ENCODE data around the gene VPS16. TPM values are rescaled to one million over a fixed set of nuclear protein-coding genes. Genes with fewer than 3 reads are reported as not detected.

The VPS16 gene
- total and polyA plus RNA-seq, 2 of the 4 experiments (the other 2 are of a cell fraction), result 38.7 to 48.0 TPM

DNA sequence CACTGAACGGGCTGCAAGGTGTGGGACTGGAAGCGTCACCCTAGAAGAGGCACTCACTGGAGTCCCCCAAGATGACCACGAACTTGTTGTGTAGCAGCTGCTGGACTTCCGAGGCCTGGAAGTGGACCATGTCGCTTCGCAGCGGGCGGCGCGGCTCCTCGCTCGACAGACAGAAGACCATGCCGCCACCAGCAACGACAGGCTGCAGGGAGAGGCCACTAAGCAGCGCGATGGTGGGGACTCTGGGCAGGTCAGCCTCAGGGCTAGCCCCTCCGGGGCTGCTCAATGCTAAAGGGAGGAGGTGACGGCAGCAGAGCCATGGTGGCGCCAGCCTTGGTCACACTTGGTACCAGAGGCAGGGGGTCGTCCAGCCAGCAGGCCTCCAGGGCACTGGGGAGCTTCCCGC, 810 bp upstream of the VPS16 start:
- dilution Hi-C loops (cut with HindIII; ENCODE audit: low sequenced_read_pairs, unreplicated experiment), result no loop called here
- H4K8ac ChIP-seq (ENCODE audit: low read depth in 2 of 2, low read length in 2 of 2), result peak overlapping the region; percentile 97 to 99

More for the DNA sequence above, 810 bp upstream of the VPS16 start:
- ATAC-seq (ENCODE audit: low read depth) (no peak), DNase-seq (no peak)
- Histone ChIP-seq H3K9me3 (ENCODE audit: control insufficient read depth, insufficient read depth, low read length) (no peaks in the 10 kb centered on the region), H3K23ac (ENCODE audit: low read depth, low read length) (peak overlapping the region; percentile 33; the same call in 1 of the 2 replicates), H3K14ac (replicated peaks; ENCODE audit: low read depth, low read length) (no peak overlapping the region; the same call in 1 of the 2 replicates), H3K4me2 (ENCODE audit: low read depth, low read length) (peak overlapping the region; percentile 65), H2BK120ac (ENCODE audit: low read depth, low read length) (no peak overlapping the region), H2BK5ac (ENCODE audit: low read depth, low read length, poor library complexity, severe bottlenecking) (no peak overlapping the region), H4K20me1 (ENCODE audit: insufficient read depth, low read length) (no peaks in the 10 kb centered on the region), H3K4me1 (ENCODE audit: control insufficient read depth, insufficient read depth, low read length) (peaks cover 8% of the 10 kb centered on the region), H3K27ac (ENCODE audit: insufficient read depth, low read length) (no peak overlapping the region; the same call in 1 of the 2 replicates), H2AFZ (replicated peaks; ENCODE audit: low read length, poor library complexity) (peak overlapping the region; percentile 99), H2BK20ac (ENCODE audit: low read depth, low read length) (peak overlapping the region; percentile 14; the same call in 1 of the 2 replicates), H3K79me1 (ENCODE audit: low read depth in 1 of 2, low read length in 2 of 2) (peaks cover 34 to 52% of the 10 kb centered on the region in 2 experiments), H3K56ac (ENCODE audit: extremely low read depth, insufficient read depth, low read length) (no peak overlapping the region), H3K4ac (ENCODE audit: low read depth, low read length) (peak overlapping the region; percentile 58), H3K27me3 (ENCODE audit: control insufficient read depth, insufficient read depth, low read length) (no peaks in the 10 kb centered on the region), H3K9ac (ENCODE audit: low read depth, low read length) (no peak overlapping the region), H4K5ac (ENCODE audit: low read depth, low read length) (peak overlapping the region; percentile 99), H3K18ac (ENCODE audit: low read depth, low read length) (no peak overlapping the region), H3K36me3 (ENCODE audit: control insufficient read depth, insufficient read depth, low read length) (peaks cover 27% of the 10 kb centered on the region), H2AK5ac (ENCODE audit: low read depth, low read length) (peak overlapping the region; percentile 83), H4K91ac (ENCODE audit: insufficient read depth, low read depth, low read length) (peak overlapping the region; percentile 34; the same call in 1 of the 2 replicates), H3K4me3 (ENCODE audit: insufficient read depth, low read depth, low read length) (peak overlapping the region; percentile 92), H3K9me1 (ENCODE audit: insufficient read depth, low read length) (peaks cover 25% of the 10 kb centered on the region), H2AK9ac (replicated peaks; ENCODE audit: low read depth, low read length, poor library complexity) (peak overlapping the region; percentile 100), H2BK15ac (ENCODE audit: low read depth, low read length) (no peak overlapping the region)
- intact Hi-C loops (cut with micrococcal nuclease), result loop anchor here (2.0 kb wide), 1 partner anchor 39 kb away; the partner anchor contains the start of gene CPXM1
- no TSS peak for BruUV-seq (replicated peaks)
- WGBS, 2 experiments (ENCODE audit: extremely low coverage in 2 of 2, insufficient read length in 1 of 2), result 87% methylated on average over 19 of the region's 21 CpGs; no CpG with 5 or more reads in 1 of the 2 experiments
- in situ Hi-C loops (cut with MboI; ENCODE audit: low sequenced_read_pairs), result loop anchor here (25.0 kb wide), 1 partner anchor 327 kb away; the partner anchor contains the start of gene ZNF343
- TF ChIP-seq RCOR1 (IDR thresholded peaks at IDR 0.05; ENCODE audit: insufficient replicate concordance, low read length), result no peak
- TF ChIP-seq MXI1 (IDR thresholded peaks at IDR 0.05; ENCODE audit: borderline replicate concordance, low read depth, low read length), result no peak
- TF ChIP-seq RAD21 (IDR thresholded peaks at IDR 0.05; ENCODE audit: low read length), result no peak
- TF ChIP-seq NFE2L2 (IDR thresholded peaks at IDR 0.05; ENCODE audit: low read depth, low read length), result no peak
- TF ChIP-seq MAZ (IDR thresholded peaks at IDR 0.05; ENCODE audit: borderline replicate concordance, low read depth, low read length), result no peak
- TF ChIP-seq, protein P1, sequence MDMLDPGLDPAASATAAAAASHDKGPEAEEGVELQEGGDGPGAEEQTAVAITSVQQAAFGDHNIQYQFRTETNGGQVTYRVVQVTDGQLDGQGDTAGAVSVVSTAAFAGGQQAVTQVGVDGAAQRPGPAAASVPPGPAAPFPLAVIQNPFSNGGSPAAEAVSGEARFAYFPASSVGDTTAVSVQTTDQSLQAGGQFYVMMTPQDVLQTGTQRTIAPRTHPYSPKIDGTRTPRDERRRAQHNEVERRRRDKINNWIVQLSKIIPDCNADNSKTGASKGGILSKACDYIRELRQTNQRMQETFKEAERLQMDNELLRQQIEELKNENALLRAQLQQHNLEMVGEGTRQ (IDR thresholded peaks at IDR 0.05; ENCODE audit: low read depth, low read length), result no peak
- TF ChIP-seq, protein P2, sequence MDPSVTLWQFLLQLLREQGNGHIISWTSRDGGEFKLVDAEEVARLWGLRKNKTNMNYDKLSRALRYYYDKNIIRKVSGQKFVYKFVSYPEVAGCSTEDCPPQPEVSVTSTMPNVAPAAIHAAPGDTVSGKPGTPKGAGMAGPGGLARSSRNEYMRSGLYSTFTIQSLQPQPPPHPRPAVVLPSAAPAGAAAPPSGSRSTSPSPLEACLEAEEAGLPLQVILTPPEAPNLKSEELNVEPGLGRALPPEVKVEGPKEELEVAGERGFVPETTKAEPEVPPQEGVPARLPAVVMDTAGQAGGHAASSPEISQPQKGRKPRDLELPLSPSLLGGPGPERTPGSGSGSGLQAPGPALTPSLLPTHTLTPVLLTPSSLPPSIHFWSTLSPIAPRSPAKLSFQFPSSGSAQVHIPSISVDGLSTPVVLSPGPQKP (IDR thresholded peaks at IDR 0.05; ENCODE audit: borderline replicate concordance, low read depth, low read length), result no peak
- no peak for TF ChIP-seq FOS (IDR thresholded peaks at IDR 0.05; ENCODE audit: low read depth, low read length)
- TF ChIP-seq, protein P3, sequence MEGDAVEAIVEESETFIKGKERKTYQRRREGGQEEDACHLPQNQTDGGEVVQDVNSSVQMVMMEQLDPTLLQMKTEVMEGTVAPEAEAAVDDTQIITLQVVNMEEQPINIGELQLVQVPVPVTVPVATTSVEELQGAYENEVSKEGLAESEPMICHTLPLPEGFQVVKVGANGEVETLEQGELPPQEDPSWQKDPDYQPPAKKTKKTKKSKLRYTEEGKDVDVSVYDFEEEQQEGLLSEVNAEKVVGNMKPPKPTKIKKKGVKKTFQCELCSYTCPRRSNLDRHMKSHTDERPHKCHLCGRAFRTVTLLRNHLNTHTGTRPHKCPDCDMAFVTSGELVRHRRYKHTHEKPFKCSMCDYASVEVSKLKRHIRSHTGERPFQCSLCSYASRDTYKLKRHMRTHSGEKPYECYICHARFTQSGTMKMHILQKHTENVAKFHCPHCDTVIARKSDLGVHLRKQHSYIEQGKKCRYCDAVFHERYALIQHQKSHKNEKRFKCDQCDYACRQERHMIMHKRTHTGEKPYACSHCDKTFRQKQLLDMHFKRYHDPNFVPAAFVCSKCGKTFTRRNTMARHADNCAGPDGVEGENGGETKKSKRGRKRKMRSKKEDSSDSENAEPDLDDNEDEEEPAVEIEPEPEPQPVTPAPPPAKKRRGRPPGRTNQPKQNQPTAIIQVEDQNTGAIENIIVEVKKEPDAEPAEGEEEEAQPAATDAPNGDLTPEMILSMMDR (conservative IDR thresholded peaks at IDR 0.05; ENCODE audit: low read depth, low read length), result no peak
- no peak for TF ChIP-seq MAFK (IDR thresholded peaks at IDR 0.05; ENCODE audit: low read depth, low read length)
- TF ChIP-seq CHD1 (IDR thresholded peaks at IDR 0.05; ENCODE audit: low read depth, low read length), result no peak
- TF ChIP-seq BHLHE40 (IDR thresholded peaks at IDR 0.05; ENCODE audit: low read depth, low read length), result no peak
- TF ChIP-seq CEBPB (IDR thresholded peaks at IDR 0.05; ENCODE audit: low read depth, low read length), result no peak
- TF ChIP-seq SMC3 (IDR thresholded peaks at IDR 0.05; ENCODE audit: low read depth, low read length), result no peak
- TF ChIP-seq RFX5 (IDR thresholded peaks at IDR 0.05; ENCODE audit: low read depth, low read length), result no peak
- TF ChIP-seq POLR2A (IDR thresholded peaks at IDR 0.05; ENCODE audit: low read depth, low read length), result no peak
- CTCF ChIA-PET, result interaction anchor here (0.6 kb wide), 1 partner anchor 731 kb away, joined by 3 read pairs; no protein-coding TSS in a partner anchor
- POLR2A ChIA-PET (ENCODE audit: unreplicated experiment), result interaction anchor here (0.6 kb wide), 1 partner anchor 1178 kb away, joined by 3 read pairs; no protein-coding TSS in a partner anchor
